ENCODE data around the gene EXOC2. TPM values are rescaled to one million over a fixed set of nuclear protein-coding genes. Genes with fewer than 3 reads are reported as not detected.
A peak's percentile ranks its signal among the peaks of the same experiment; 100 is the strongest.

The EXOC2 gene
- total RNA-seq, 4 donors from 2014 or later, result 19.5 to 23.6 (median 20.9) TPM

GRCh38 chr6:439641-440167 is 253.2 kb downstream of the EXOC2 start:
- WGBS, 2 donors, result 56 to 64% methylated on average over 9 of the region's 9 CpGs
- intact Hi-C loops (cut with DNase I; ENCODE audit: low total_unique reads), result loop anchor here (5.0 kb wide), 1 partner anchor 1118 kb away; no protein-coding TSS in a partner anchor
- DNase-seq (ENCODE audit: low spot score in 2 of 2), result peak in 1 of 2 donors; percentile 83

GRCh38 chr6:438634-439170 is 254.2 kb downstream of the EXOC2 start:
- 79 to 83% methylated on average over 12 of the region's 12 CpGs for WGBS, 2 donors
- TF ChIP-seq POLR2A (IDR thresholded peaks at IDR 0.05), result no peak
- TF ChIP-seq, protein P1, sequence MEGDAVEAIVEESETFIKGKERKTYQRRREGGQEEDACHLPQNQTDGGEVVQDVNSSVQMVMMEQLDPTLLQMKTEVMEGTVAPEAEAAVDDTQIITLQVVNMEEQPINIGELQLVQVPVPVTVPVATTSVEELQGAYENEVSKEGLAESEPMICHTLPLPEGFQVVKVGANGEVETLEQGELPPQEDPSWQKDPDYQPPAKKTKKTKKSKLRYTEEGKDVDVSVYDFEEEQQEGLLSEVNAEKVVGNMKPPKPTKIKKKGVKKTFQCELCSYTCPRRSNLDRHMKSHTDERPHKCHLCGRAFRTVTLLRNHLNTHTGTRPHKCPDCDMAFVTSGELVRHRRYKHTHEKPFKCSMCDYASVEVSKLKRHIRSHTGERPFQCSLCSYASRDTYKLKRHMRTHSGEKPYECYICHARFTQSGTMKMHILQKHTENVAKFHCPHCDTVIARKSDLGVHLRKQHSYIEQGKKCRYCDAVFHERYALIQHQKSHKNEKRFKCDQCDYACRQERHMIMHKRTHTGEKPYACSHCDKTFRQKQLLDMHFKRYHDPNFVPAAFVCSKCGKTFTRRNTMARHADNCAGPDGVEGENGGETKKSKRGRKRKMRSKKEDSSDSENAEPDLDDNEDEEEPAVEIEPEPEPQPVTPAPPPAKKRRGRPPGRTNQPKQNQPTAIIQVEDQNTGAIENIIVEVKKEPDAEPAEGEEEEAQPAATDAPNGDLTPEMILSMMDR (IDR thresholded peaks at IDR 0.05), result no peak
- peak in 1 of 2 donors; percentile 79 for DNase-seq (ENCODE audit: low spot score in 2 of 2)
- no peak overlapping the region for H3K4me3 ChIP-seq (ENCODE audit: low read depth, poor library complexity, severe bottlenecking)
- intact Hi-C loops (cut with DNase I; ENCODE audit: low total_unique reads), result loop anchor here (5.0 kb wide), 1 partner anchor 1119 kb away; no protein-coding TSS in a partner anchor

More at GRCh38 chr6:439641-440167, 253.2 kb downstream of the EXOC2 start:
- TF ChIP-seq, protein P1 (IDR thresholded peaks at IDR 0.05), result no peak
- no peak for TF ChIP-seq POLR2A (IDR thresholded peaks at IDR 0.05)
- H3K4me3 ChIP-seq (ENCODE audit: low read depth, poor library complexity, severe bottlenecking), result no peak overlapping the region

GRCh38 chr6:437037-437392 is 255.9 kb downstream of the EXOC2 start:
- TF ChIP-seq POLR2A (IDR thresholded peaks at IDR 0.05), result no peak
- TF ChIP-seq, protein P1 (IDR thresholded peaks at IDR 0.05), result no peak
- 87 to 90% methylated on average over 6 of the region's 6 CpGs for WGBS, 2 donors
- intact Hi-C loops (cut with DNase I; ENCODE audit: low total_unique reads), result loop anchor here (5.0 kb wide), 1 partner anchor 1120 kb away; no protein-coding TSS in a partner anchor
- DNase-seq (ENCODE audit: low spot score in 2 of 2), result no peak
- H3K4me3 ChIP-seq (ENCODE audit: low read depth, poor library complexity, severe bottlenecking), result no peak overlapping the region

- no peak overlapping the region for H3K4me3 ChIP-seq (ENCODE audit: low read depth, poor library complexity, severe bottlenecking)
- TF ChIP-seq, protein P1 (IDR thresholded peaks at IDR 0.05), result no peak
- no peak for TF ChIP-seq POLR2A (IDR thresholded peaks at IDR 0.05)
- DNase-seq (ENCODE audit: low spot score in 2 of 2), result peak; percentile 56 to 88
- 65 to 80% methylated on average over 25 of the region's 25 CpGs for WGBS, 2 donors
- intact Hi-C loops (cut with DNase I; ENCODE audit: low total_unique reads), result loop anchor here (5.0 kb wide), 1 partner anchor 1121 kb away; no protein-coding TSS in a partner anchor
These were observed 256.5 kb downstream of the EXOC2 start for GRCh38 chr6:436308-437036.

DNA sequence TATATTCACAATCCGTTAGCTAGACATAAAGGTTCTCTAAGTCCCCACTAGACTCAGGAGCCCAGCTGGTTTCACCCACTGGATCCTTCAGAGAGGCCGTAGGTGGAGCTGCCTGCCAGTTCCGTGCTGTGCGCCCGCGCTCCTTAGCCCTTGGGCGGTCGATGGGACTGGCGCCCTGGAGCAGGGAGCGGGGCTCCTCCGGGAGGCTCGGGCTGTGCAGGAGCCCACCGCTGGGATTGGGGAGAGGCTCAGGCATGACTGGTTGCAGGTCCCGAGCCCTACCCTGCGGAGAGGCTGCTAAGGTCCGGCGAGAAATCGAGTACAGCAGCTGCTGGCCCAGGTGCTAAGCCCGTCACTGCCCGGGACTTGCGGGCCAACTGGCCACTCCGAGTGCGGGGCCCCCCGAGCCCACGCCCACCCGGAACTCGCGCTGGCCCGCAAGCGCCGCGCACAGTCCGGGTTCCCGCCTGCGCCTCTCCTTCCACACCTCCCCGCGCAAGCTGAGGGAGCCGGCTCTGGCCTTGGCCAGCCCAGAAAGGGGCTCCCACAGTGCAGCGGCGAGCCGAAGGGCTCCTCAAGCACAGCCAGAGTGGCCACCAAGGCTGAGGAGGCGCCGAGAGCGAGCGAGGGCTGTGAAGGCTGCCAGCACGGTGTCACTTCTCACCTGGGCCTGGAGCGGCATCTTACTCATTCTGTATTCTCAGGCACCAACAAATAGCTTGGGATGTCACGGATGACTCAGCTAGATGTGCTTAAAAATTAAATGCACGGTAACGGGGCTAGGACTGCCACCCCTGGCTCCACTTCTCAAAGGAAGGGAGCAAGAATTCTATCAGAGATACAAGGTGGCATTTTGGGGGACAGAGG is 257.3 kb downstream of the EXOC2 start:
- WGBS, 2 donors, result 96 to 97% methylated on average over 35 to 43 of the region's 50 CpGs
- TF ChIP-seq POLR2A (IDR thresholded peaks at IDR 0.05), result no peak
- TF ChIP-seq, protein P1 (IDR thresholded peaks at IDR 0.05), result no peak
- no peak for DNase-seq (ENCODE audit: low spot score in 2 of 2)
- H3K4me3 ChIP-seq (ENCODE audit: low read depth, poor library complexity, severe bottlenecking), result no peak overlapping the region
- intact Hi-C loops (cut with DNase I; ENCODE audit: low total_unique reads), result loop anchor here (5.0 kb wide), 1 partner anchor 1122 kb away; no protein-coding TSS in a partner anchor

All from lower leg skin (tissue), 4 donors.